ENCODE measurements around the gene DLAT.

GRCh38 chr11:111978028-111978771 lies 47.0 kb upstream of the DLAT start:
- TF ChIP-seq CTCF (IDR thresholded peaks at IDR 0.05) (peak in 1 of 7 experiments; percentile 8), POLR2AphosphoS5 (IDR thresholded peaks at IDR 0.05) (peak in 2 of 3 donors; percentile 20 to 26), POLR2A (IDR thresholded peaks at IDR 0.05) (no peak), EP300 (IDR thresholded peaks at IDR 0.05) (no peak)
